HG02840 (cell line): Measurements from ENCODE around the gene ZFYVE16.
"Not testable (repeated sequence)": the region's sequence is repeated elsewhere in the genome, so short reads cannot be mapped to it uniquely, and the experiment has no call there.

ENCODE experiments used
- ATAC-seq: cut with Tn5 transposase; IDR thresholded peaks from one replicate; pipeline ENCODE4 v1.9.1; 2021; ENCODE audit warnings: mild to moderate bottlenecking, moderate library complexity, moderate number of reproducible peaks; ENCODE audit not compliant: unreplicated experiment, low FRiP score

Gene ZFYVE16

GRCh38 chr5:80483636-80484232 is 75.9 kb downstream of the ZFYVE16 start:
- ATAC-seq: no peak

- ATAC-seq: no peak
Observed at GRCh38 chr5:80487444-80487828, 79.6 kb downstream of the ZFYVE16 start.

GRCh38 chr5:80487829-80488721 is 80.2 kb downstream of the ZFYVE16 start, which contains the start of gene FAM151B:
Gene FAM151B (plus strand): TSS chr5:80488100. CDS start chr5:80488124, 24 bp downstream.
- ATAC-seq: peak; percentile 74

GRCh38 chr5:80491296-80491695 is 83.4 kb downstream of the ZFYVE16 start:
- ATAC-seq: no peak

GRCh38 chr5:80492741-80493140 is 84.9 kb downstream of the ZFYVE16 start:
- ATAC-seq: no peak

GRCh38 chr5:80493443-80493842 is 85.6 kb downstream of the ZFYVE16 start:
- not testable (repeated sequence) for ATAC-seq

- ATAC-seq: no peak
Observed at GRCh38 chr5:80495891-80496290, 88.0 kb downstream of the ZFYVE16 start.

- ATAC-seq: no peak
Observed at GRCh38 chr5:80502800-80503199, 94.9 kb downstream of the ZFYVE16 start.

GRCh38 chr5:80503641-80504040 is 95.8 kb downstream of the ZFYVE16 start:
- no peak for ATAC-seq

GRCh38 chr5:80504833-80505232 is 97.0 kb downstream of the ZFYVE16 start:
- ATAC-seq: no peak

- ATAC-seq: no peak
Observed at GRCh38 chr5:80507663-80508062, 99.8 kb downstream of the ZFYVE16 start.

- ATAC-seq: no peak
Observed at GRCh38 chr5:80508844-80509243, 101.0 kb downstream of the ZFYVE16 start.

- no peak for ATAC-seq
Observed at GRCh38 chr5:80509362-80509761, 101.5 kb downstream of the ZFYVE16 start.

GRCh38 chr5:80516826-80517225 is 109.0 kb downstream of the ZFYVE16 start:
- no peak for ATAC-seq
